C4-2B (cell line): ENCODE measurements around the gene CDC25A.

Source experiments
- H3K27ac ChIP-seq: fragments of 450-650 bp; 2 replicates; pipeline ENCODE4 v1.5.1; 2017
- CTCF ChIP-seq: fragments of 450-650 bp; conservative IDR thresholded peaks from 2 replicates; pipeline ENCODE4 v1.5.1; 2017; ENCODE audit warnings: mild to moderate bottlenecking
- ZFX ChIP-seq: fragments of 450-650 bp; IDR thresholded peaks from 2 replicates; pipeline ENCODE4 v1.6.1; 2017

Gene CDC25A

DNA sequence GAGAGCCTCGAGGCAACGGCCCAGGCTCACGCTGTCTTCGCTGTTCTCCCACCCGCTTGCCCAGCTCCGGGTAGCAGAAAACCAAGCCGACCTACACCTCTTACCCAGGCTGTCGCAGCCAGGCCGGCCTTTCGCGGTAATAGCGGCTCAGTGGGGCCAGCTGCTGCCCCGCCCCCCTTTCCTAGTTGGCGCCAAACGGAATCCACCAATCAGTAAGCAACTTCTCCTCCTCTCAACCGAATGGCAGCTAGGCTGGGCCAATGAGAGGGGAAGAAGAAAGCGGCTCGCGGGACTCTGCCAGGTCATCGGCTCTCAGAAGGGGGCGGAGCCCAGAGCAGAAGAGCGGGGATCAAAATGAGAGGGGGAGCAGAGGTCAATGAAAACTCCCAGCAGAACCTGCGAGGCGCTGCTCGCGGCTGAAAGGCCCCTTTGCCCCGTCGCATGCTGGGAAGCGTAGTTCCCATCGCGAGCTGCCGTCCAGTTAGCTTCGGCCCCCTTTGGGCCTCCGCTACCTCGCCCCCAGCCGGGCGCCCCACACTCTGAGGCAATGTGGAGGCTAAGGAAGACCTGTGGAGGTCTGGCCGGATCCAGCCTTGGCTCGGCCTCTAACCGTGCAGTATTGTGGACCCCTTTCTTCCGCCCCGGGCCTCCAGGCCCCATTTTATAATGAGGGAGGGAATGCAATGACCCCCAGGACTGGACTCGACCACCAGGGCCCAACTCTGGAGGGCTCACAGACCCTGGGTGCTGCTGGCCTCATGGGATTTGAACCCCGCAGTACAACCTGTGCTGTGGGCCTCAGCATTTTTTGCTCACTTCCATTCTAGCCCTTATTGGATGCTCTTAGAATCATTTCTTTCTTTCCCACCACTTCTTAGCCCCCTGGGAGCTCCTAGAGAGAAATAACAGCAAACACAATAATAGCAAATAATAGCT, at the start of gene CDC25A:
Gene CDC25A (minus strand): TSS at position 152 of the 936 bp plus-strand sequence. CDS start 470 bp downstream, outside the sequence.
- TF ChIP-seq ZFX (no peak), CTCF (no peak)
- H3K27ac ChIP-seq = peak within 1 kb of the TSS; percentile 90

DNA sequence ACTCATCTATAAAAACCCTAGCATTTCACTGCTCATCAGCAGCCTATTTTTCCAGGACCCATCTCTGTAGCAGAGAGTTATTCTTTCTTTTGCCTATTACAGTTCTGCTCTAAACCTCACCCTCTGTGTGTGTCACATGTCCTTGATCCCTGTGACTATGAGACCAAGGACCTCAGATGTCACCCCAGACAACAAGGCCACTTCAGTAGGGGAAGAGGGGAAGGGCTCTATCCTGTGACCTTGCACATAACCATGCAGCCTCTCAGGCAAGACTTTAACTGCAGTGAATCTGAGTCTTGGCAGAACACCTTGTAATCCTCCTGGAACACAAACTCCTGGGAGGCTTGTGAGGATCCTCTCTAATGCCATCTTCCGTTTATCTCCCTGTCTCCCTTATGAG, 48.3 kb upstream of the CDC25A start:
- no peak for TF ChIP-seq CTCF
- no peak for TF ChIP-seq ZFX
- H3K27ac ChIP-seq = peak overlapping the region; percentile 55

DNA sequence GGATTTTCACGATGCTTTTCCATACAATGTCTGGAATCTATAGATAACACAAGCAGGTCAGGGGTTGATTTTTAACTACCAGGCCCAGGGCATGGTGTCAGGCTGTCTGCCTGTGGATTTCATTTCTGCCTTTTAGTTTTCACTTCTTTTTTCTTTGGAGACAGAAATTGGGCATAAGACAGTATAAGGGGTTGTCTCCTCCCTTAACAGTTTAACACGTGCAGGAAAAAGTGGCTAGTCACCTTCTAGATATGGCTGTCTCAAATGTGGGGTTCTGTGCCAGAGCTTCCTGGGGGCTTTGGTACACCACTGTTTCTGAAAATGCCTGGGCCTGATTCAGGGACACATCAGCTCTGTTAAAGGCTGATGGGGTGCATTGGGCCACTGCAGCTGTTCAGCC, 45.3 kb upstream of the CDC25A start:
- no peak for TF ChIP-seq CTCF
- no peak for TF ChIP-seq ZFX
- H3K27ac ChIP-seq = peak overlapping the region; percentile 44; the same call in 1 of the 2 replicates

DNA sequence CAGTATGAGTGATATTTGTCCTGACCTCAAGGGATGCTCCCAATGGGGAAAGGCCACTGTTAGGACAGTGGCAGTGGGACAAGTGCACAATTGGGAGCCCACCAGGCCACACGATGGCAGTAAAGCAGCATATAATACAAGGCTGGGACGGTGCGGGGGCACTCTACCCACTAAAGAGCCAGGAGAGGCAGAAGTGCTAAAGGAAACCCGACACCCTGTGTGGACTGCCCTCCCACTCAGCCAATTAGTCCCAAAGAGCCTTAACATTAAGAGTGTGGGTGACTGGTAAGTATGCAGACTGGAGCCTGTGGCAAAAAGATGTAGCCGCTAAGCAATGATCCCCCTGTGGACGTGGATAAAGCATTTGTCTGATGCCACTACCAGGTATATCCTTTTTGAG, 44.5 kb upstream of the CDC25A start:
- peak overlapping the region; percentile 44 for H3K27ac ChIP-seq
- TF ChIP-seq ZFX (no peak), CTCF (peak; percentile 77)

DNA sequence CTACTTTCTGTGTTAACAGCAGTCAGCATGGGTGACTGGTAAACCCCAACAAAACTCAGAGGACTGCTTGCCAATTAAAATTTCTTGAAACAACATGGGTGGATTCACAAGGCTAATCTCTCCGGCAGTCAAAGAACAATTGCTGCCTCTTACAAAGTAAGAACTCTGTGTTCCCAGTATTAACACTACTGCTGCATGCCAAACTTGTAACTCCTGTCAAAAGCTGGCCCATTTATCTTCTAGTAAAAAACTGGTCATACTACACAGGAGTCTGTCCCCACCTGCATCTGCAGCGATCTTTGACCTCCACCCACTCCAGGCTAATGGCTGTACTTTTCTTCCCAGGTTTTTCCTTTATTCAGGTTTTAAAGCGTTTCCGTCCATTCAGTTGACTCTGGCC, 44.0 kb upstream of the CDC25A start:
- TF ChIP-seq ZFX (no peak), CTCF (no peak)
- H3K27ac ChIP-seq = peak overlapping the region; percentile 44

GRCh38 chr3:48226939-48227338, 38.7 kb upstream of the CDC25A start:
- TF ChIP-seq ZFX (no peak), CTCF (no peak)
- H3K27ac ChIP-seq = no peak overlapping the region

GRCh38 chr3:48225587-48225986, 37.4 kb upstream of the CDC25A start:
- H3K27ac ChIP-seq = no peak overlapping the region

More at GRCh38 chr3:48225587-48225986, 37.4 kb upstream of the CDC25A start:
- TF ChIP-seq CTCF (no peak), ZFX (no peak)
